HepG2 (cell line): Measurements from ENCODE around the gene MYLK2. TPM values are rescaled to one million over a fixed set of nuclear protein-coding genes. Genes with fewer than 3 reads are reported as not detected.
A peak's percentile ranks its signal among the peaks of the same experiment; 100 is the strongest.

Experiments
- ATAD3A ChIP-seq: sonication (generic); formaldehyde crosslinking; IDR thresholded peaks from 2 replicates; pipeline ENCODE4 v1.4.0; 2020; ENCODE audit warnings: missing genetic modification reagents
- CENPX ChIP-seq: sonication (generic); formaldehyde crosslinking; IDR thresholded peaks from 2 replicates; pipeline ENCODE4 v1.9.0; 2021; ENCODE audit warnings: mild to moderate bottlenecking, missing genetic modification reagents, moderate library complexity
- EEA1 ChIP-seq: sonication (generic); formaldehyde crosslinking; IDR thresholded peaks from 2 replicates; pipeline ENCODE4 v1.5.1; 2020; ENCODE audit warnings: mild to moderate bottlenecking, missing genetic modification reagents, borderline replicate concordance
- GATA4 ChIP-seq: sonication (generic); IDR thresholded peaks from 2 replicates; pipeline ENCODE4 v1.6.1; 2016; ENCODE audit warnings: antibody characterized with exemption, low read depth, borderline replicate concordance
- GLI4 ChIP-seq: sonication (generic); formaldehyde crosslinking; IDR thresholded peaks from 2 replicates; pipeline ENCODE4 v1.5.1; 2020; ENCODE audit warnings: missing genetic modification reagents, mild to moderate bottlenecking, moderate library complexity, borderline replicate concordance
- KAT8 ChIP-seq: IDR thresholded peaks from 2 replicates; pipeline ENCODE4 v1.6.1; 2016; ENCODE audit warnings: missing genetic modification reagents, missing compliant biosample characterization
- KDM4B ChIP-seq: sonication (generic); formaldehyde crosslinking; IDR thresholded peaks from 2 replicates; pipeline ENCODE4 v1.4.0; 2020; ENCODE audit warnings: missing genetic modification reagents
- SKIL ChIP-seq: sonication (generic); formaldehyde crosslinking; IDR thresholded peaks from 2 replicates; pipeline ENCODE4 v1.8.0; 2022; ENCODE audit warnings: missing genetic modification reagents, mild to moderate bottlenecking, moderate library complexity, borderline replicate concordance
- SOX6 ChIP-seq, 2 experiments: fragments of 450-650 bp in 1 of 2; sonication (generic) in 1 of 2; formaldehyde crosslinking in 1 of 2; IDR thresholded peaks; 2 replicates each; pipeline versions ENCODE4 v1.4.0 to v1.6.1; 2017 to 2020; ENCODE audit warnings: antibody characterized with exemption in 1 of 2, mild to moderate bottlenecking in 1 of 2, missing genetic modification reagents in 1 of 2
- ZBTB2 ChIP-seq: sonication (generic); formaldehyde crosslinking; IDR thresholded peaks from 2 replicates; pipeline ENCODE4 v1.8.0; 2022; ENCODE audit warnings: low read depth, missing genetic modification reagents
- ZFP90 ChIP-seq: sonication (generic); formaldehyde crosslinking; IDR thresholded peaks from 2 replicates; pipeline ENCODE4 v1.8.0; 2022; ENCODE audit warnings: missing genetic modification reagents, mild to moderate bottlenecking, inconsistent platforms, borderline replicate concordance
- ZNF12 ChIP-seq: sonication (generic); formaldehyde crosslinking; IDR thresholded peaks from 2 replicates; pipeline ENCODE4 v1.5.0; 2020; ENCODE audit warnings: missing genetic modification reagents
- ZNF280D ChIP-seq: sonication (generic); formaldehyde crosslinking; IDR thresholded peaks from 2 replicates; pipeline ENCODE4 v1.5.1; 2020; ENCODE audit warnings: mild to moderate bottlenecking, missing genetic modification reagents
- ZNF572 ChIP-seq: sonication (generic); formaldehyde crosslinking; IDR thresholded peaks from 2 replicates; pipeline ENCODE4 v1.5.1; 2020; ENCODE audit warnings: mild to moderate bottlenecking, missing genetic modification reagents
- ZNF691 ChIP-seq: sonication (generic); formaldehyde crosslinking; IDR thresholded peaks from 2 replicates; pipeline ENCODE4 v1.4.0; 2020; ENCODE audit warnings: missing genetic modification reagents, low read depth, mild to moderate bottlenecking, borderline replicate concordance
- ZNF704 ChIP-seq: sonication (generic); formaldehyde crosslinking; IDR thresholded peaks from 2 replicates; pipeline ENCODE4 v1.8.1; 2023; ENCODE audit warnings: mild to moderate bottlenecking, inconsistent platforms, moderate library complexity, missing genetic modification reagents, borderline replicate concordance
- ZNF740 ChIP-seq: sonication (generic); formaldehyde crosslinking; IDR thresholded peaks from 2 replicates; pipeline ENCODE4 v1.4.0; 2020; ENCODE audit warnings: missing genetic modification reagents
- ZNF773 ChIP-seq: sonication (generic); formaldehyde crosslinking; IDR thresholded peaks from 2 replicates; pipeline ENCODE4 v1.4.0; 2020; ENCODE audit warnings: missing genetic modification reagents, borderline replicate concordance
- ZSCAN20 ChIP-seq: sonication (generic); formaldehyde crosslinking; IDR thresholded peaks from 2 replicates; pipeline ENCODE4 v1.4.0; 2020; ENCODE audit warnings: missing genetic modification reagents, mild to moderate bottlenecking, borderline replicate concordance
- polyA plus RNA-seq, 8 experiments: library from polyadenylated mRNA; depleted of rRNA in 3 of 8; stranded (reverse) in 7 of 8; unstranded in 1 of 8; fragments of >200 nt; fragmentation: Illumina TruSeq in 4 of 8; extraction: Trizol in 4 of 8; gene quantifications; 2 replicates each; pipeline versions ENCODE4 v1.2.1 to v1.2.3, GENCODE V29; 2011 to 2016; ENCODE audit warnings: low read depth in 4 of 8, missing spikeins in 1 of 8, mixed read lengths in 1 of 8; ENCODE audit not compliant: insufficient read depth in 1 of 8
- total RNA-seq, 5 experiments: library from RNA; depleted of rRNA; stranded (reverse); fragments of >200 nt; fragmentation: Illumina TruSeq; extraction: Trizol; gene quantifications; 2 replicates each; pipeline ENCODE4 v1.2.3, GENCODE V29; 2016; ENCODE audit warnings: low read depth in 1 of 5

MYLK2 gene
- total and polyA plus RNA-seq, 2 of the 13 experiments (the other 11 are each of a cell fraction or from before 2014, with no cell fraction given), result 0.27 TPM; not detected in 1

GRCh38 chr20:31861385-31862156 lies 42.4 kb downstream of the MYLK2 start (continued):
- TF ChIP-seq ZNF280D (CRISPR knock-in tag), result no peak
- TF ChIP-seq ZNF704 (CRISPR knock-in tag), result 0 out of 2 replicates have a peak, but pooled peaks have one; percentile 29
- TF ChIP-seq SKIL (CRISPR knock-in tag), result no peak
- TF ChIP-seq ZNF773 (CRISPR knock-in tag), result no peak
- TF ChIP-seq ZSCAN20 (CRISPR knock-in tag), result no peak
- no peak for TF ChIP-seq CENPX (CRISPR knock-in tag)
- no peak for TF ChIP-seq ZBTB2 (CRISPR knock-in tag)
- TF ChIP-seq KDM4B (CRISPR knock-in tag), result peak; percentile 60; the same call in 1 of the 2 replicates
- no peak for TF ChIP-seq GLI4 (CRISPR knock-in tag)
- TF ChIP-seq EEA1, result no peak; the same call in 1 of the 2 replicates
- TF ChIP-seq KAT8 (CRISPR knock-in tag), result no peak
- TF ChIP-seq ZNF740 (CRISPR knock-in tag), result no peak
- no peak for TF ChIP-seq GATA4
- 0 out of 2 replicates have a peak, but pooled peaks have one; percentile 16 for TF ChIP-seq ZNF572 (CRISPR knock-in tag)
- TF ChIP-seq SOX6 (IDR thresholded peaks at IDR 0.05), result no peak
- TF ChIP-seq SOX6 (CRISPR knock-in tag; IDR thresholded peaks at IDR 0.05), result peak; percentile 58
- peak; percentile 44; the same call in 1 of the 2 replicates for TF ChIP-seq ZNF691
- 0 out of 2 replicates have a peak, but pooled peaks have one; percentile 21 for TF ChIP-seq ATAD3A
- TF ChIP-seq ZFP90 (CRISPR knock-in tag), result no peak
- no peak for TF ChIP-seq ZNF12 (CRISPR knock-in tag)
